Measurements from ENCODE around the gene SACM1L.

The SACM1L gene

DNA sequence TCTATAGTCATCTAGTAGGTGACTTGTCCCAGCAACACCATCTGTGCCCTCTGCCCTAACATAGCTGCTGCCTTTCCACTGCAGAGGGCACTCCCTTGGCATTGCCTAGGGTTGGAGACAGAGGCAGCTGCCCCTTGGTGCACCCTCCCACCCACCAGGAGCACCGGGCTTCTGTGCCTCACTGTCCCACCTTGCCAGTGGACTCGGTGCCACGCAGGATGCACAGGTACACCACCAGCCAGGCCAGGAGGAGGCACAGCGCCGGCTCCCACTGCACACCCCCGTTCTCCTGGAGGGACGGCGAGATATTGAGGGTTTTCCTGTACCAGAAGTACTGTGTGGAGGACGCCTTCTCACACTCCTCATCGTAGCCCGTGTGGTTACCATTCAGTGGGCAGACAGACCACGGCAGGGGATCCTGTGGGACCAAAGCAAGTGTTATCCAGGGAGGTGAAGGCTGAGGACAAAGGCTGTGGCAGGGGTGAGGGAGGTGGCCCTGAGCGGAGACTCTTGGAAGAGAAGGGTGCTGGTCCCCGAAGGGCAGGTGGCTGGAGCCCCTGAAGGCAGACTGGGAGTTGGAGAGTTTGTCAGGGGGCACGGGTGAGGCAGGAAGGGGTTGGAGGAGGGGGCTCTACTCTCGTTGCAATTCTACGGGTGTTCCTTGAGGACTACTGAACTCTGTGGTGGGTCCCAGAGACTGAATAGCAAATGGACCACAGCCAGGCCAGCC is 86.5 kb downstream of the SACM1L start:
- DNase-seq = no peak
- Histone ChIP-seq H3K27ac (ENCODE audit: low read length) (no peak overlapping the region), H4K20me1 (ENCODE audit: insufficient read depth, low read length) (0 out of 2 replicates have a peak, but pooled peaks cover 3% of the 10 kb centered on the region), H3K4me3 (ENCODE audit: low read depth in 1 of 2, low read length in 2 of 2) (no peak overlapping the region), H3K4me1 (ENCODE audit: insufficient read depth, low read length) (no peaks in the 10 kb centered on the region), H3K27me3 (ENCODE audit: insufficient read depth, low read length, poor library complexity) (no peaks in the 10 kb centered on the region), H3K9me3 (ENCODE audit: insufficient read depth, low read length, severe bottlenecking) (no peaks in the 10 kb centered on the region), H3K9ac (ENCODE audit: low read depth, low read length) (no peak overlapping the region), H3K79me2 (ENCODE audit: insufficient read depth, low read length) (no peaks in the 10 kb centered on the region), H3K36me3 (ENCODE audit: insufficient read depth, low read length) (0 out of 2 replicates have a peak, but pooled peaks cover 10% of the 10 kb centered on the region), H2AFZ (ENCODE audit: low read depth, low read length) (no peak overlapping the region), H3K4me2 (ENCODE audit: insufficient read depth, low read length) (no peak overlapping the region)
- no peak for ATAC-seq (ENCODE audit: insufficient read depth, low read depth)
- no peak for TF ChIP-seq CTCF (IDR thresholded peaks at IDR 0.05; ENCODE audit: borderline replicate concordance, extremely low read depth, low read length, poor library complexity, severe bottlenecking)
- TF ChIP-seq EZH2 (IDR thresholded peaks at IDR 0.05; ENCODE audit: borderline replicate concordance, low read depth, low read length, severe bottlenecking) = no peak

DNA sequence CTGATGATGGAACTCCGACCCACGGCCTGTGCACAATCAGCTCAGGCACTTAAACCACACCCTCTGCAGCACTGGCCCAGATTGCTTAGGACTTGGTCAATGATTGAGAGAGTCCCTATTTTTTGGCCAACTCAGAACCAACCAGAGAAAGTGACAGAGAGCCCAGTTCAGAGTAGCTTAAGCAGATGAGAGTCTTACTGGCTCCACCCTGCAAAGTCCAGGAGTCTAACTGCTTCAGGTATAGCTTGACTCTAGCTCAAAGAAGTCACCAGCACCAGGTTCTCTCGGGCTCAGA is 87.1 kb downstream of the SACM1L start:
- DNase-seq = no peak
- Histone ChIP-seq H3K4me3 (ENCODE audit: low read depth in 1 of 2, low read length in 2 of 2) (no peak overlapping the region), H3K4me2 (ENCODE audit: insufficient read depth, low read length) (no peak overlapping the region), H3K27ac (ENCODE audit: low read length) (no peak overlapping the region), H3K4me1 (ENCODE audit: insufficient read depth, low read length) (no peaks in the 10 kb centered on the region), H3K9me3 (ENCODE audit: insufficient read depth, low read length, severe bottlenecking) (no peaks in the 10 kb centered on the region), H3K27me3 (ENCODE audit: insufficient read depth, low read length, poor library complexity) (no peaks in the 10 kb centered on the region), H3K36me3 (ENCODE audit: insufficient read depth, low read length) (0 out of 2 replicates have a peak, but pooled peaks cover 10% of the 10 kb centered on the region), H3K79me2 (ENCODE audit: insufficient read depth, low read length) (no peaks in the 10 kb centered on the region), H3K9ac (ENCODE audit: low read depth, low read length) (no peak overlapping the region), H2AFZ (ENCODE audit: low read depth, low read length) (no peak overlapping the region), H4K20me1 (ENCODE audit: insufficient read depth, low read length) (0 out of 2 replicates have a peak, but pooled peaks cover 3% of the 10 kb centered on the region)
- no peak for TF ChIP-seq CTCF (IDR thresholded peaks at IDR 0.05; ENCODE audit: borderline replicate concordance, extremely low read depth, low read length, poor library complexity, severe bottlenecking)
- no peak for TF ChIP-seq EZH2 (IDR thresholded peaks at IDR 0.05; ENCODE audit: borderline replicate concordance, low read depth, low read length, severe bottlenecking)
- ATAC-seq (ENCODE audit: insufficient read depth, low read depth) = no peak

GRCh38 chr3:45776611-45777010 is 87.4 kb downstream of the SACM1L start:
- H3K9me3 ChIP-seq (ENCODE audit: insufficient read depth, low read length, severe bottlenecking) = no peaks in the 10 kb centered on the region
- no peak overlapping the region for H3K27ac ChIP-seq (ENCODE audit: low read length)
- no peak overlapping the region for H3K4me2 ChIP-seq (ENCODE audit: insufficient read depth, low read length)
- no peak overlapping the region for H2AFZ ChIP-seq (ENCODE audit: low read depth, low read length)
- H3K27me3 ChIP-seq (ENCODE audit: insufficient read depth, low read length, poor library complexity) = no peaks in the 10 kb centered on the region
- ATAC-seq (ENCODE audit: insufficient read depth, low read depth) (no peak), DNase-seq (no peak)
- H3K79me2 ChIP-seq (ENCODE audit: insufficient read depth, low read length) = no peaks in the 10 kb centered on the region
- no peaks in the 10 kb centered on the region for H3K4me1 ChIP-seq (ENCODE audit: insufficient read depth, low read length)
- 0 out of 2 replicates have a peak, but pooled peaks cover 3% of the 10 kb centered on the region for H4K20me1 ChIP-seq (ENCODE audit: insufficient read depth, low read length)
- TF ChIP-seq EZH2 (IDR thresholded peaks at IDR 0.05; ENCODE audit: borderline replicate concordance, low read depth, low read length, severe bottlenecking) (no peak), CTCF (IDR thresholded peaks at IDR 0.05; ENCODE audit: borderline replicate concordance, extremely low read depth, low read length, poor library complexity, severe bottlenecking) (no peak)
- no peak overlapping the region for H3K4me3 ChIP-seq (ENCODE audit: low read depth in 1 of 2, low read length in 2 of 2)
- H3K36me3 ChIP-seq (ENCODE audit: insufficient read depth, low read length) = 0 out of 2 replicates have a peak, but pooled peaks cover 8% of the 10 kb centered on the region
- H3K9ac ChIP-seq (ENCODE audit: low read depth, low read length) = no peak overlapping the region
